Ishikawa (cell line): ENCODE data around the gene FBXW8.

Experiments used
- CEBPB ChIP-seq: IDR thresholded peaks from 2 replicates; pipeline ENCODE4 v1.6.1; 2012
- CREB1 ChIP-seq: IDR thresholded peaks from 2 replicates; pipeline ENCODE4 v1.6.1; 2012; ENCODE audit warnings: low read depth
- EGR1 ChIP-seq: IDR thresholded peaks from 2 replicates; pipeline ENCODE4 v1.6.1; 2012
- EP300 ChIP-seq: IDR thresholded peaks from 2 replicates; pipeline ENCODE4 v1.6.1; 2012; ENCODE audit warnings: borderline replicate concordance
- FOXM1 ChIP-seq: IDR thresholded peaks from 2 replicates; pipeline ENCODE4 v1.6.1; 2012; ENCODE audit warnings: low read depth, borderline replicate concordance
- MAX ChIP-seq: IDR thresholded peaks from 2 replicates; pipeline ENCODE4 v1.6.1; 2012
- NFIC ChIP-seq: IDR thresholded peaks from 2 replicates; pipeline ENCODE4 v1.6.1; 2012
- RAD21 ChIP-seq: IDR thresholded peaks from 2 replicates; pipeline ENCODE4 v1.6.1; 2012; ENCODE audit warnings: low read depth
- REST ChIP-seq: IDR thresholded peaks from 2 replicates; pipeline ENCODE4 v1.6.1; 2012; ENCODE audit warnings: low read depth, mild to moderate bottlenecking
- TAF1 ChIP-seq: IDR thresholded peaks from 2 replicates; pipeline ENCODE4 v1.6.1; 2012; ENCODE audit warnings: low read depth, mild to moderate bottlenecking
- TCF12 ChIP-seq: IDR thresholded peaks from 2 replicates; pipeline ENCODE4 v1.6.1; 2012; ENCODE audit warnings: low read depth
- TEAD4 ChIP-seq: IDR thresholded peaks from 2 replicates; pipeline ENCODE4 v1.6.1; 2012
- USF1 ChIP-seq: IDR thresholded peaks from 2 replicates; pipeline ENCODE4 v1.6.1; 2012
- YY1 ChIP-seq: IDR thresholded peaks from 2 replicates; pipeline ENCODE4 v1.6.1; 2012; ENCODE audit warnings: low read depth
- ZBTB7A ChIP-seq: IDR thresholded peaks from 2 replicates; pipeline ENCODE4 v1.6.1; 2012; ENCODE audit warnings: low read depth

FBXW8 gene

GRCh38 chr12:116920939-116921338, 10.2 kb downstream of the FBXW8 start:
- TF ChIP-seq FOXM1 (no peak), NFIC (no peak), ZBTB7A (no peak), EP300 (no peak), CREB1 (no peak), USF1 (no peak), TEAD4 (no peak), YY1 (no peak), CEBPB (no peak), MAX (no peak), EGR1 (no peak), RAD21 (no peak), TCF12 (no peak), REST (no peak), TAF1 (no peak)

- TF ChIP-seq EGR1 (no peak), MAX (no peak)
These were observed 11.6 kb downstream of the FBXW8 start for GRCh38 chr12:116922194-116922897.

- no peak for TF ChIP-seq TAF1
- TF ChIP-seq TEAD4: no peak
- TF ChIP-seq RAD21: no peak
- no peak for TF ChIP-seq TCF12
- TF ChIP-seq REST: no peak
- no peak for TF ChIP-seq NFIC
- no peak for TF ChIP-seq YY1
- TF ChIP-seq EGR1: no peak
- TF ChIP-seq CEBPB: no peak
- TF ChIP-seq USF1: no peak
- no peak for TF ChIP-seq EP300
- TF ChIP-seq MAX: no peak
- no peak for TF ChIP-seq FOXM1
- no peak for TF ChIP-seq ZBTB7A
- TF ChIP-seq CREB1: no peak
These were observed 14.1 kb downstream of the FBXW8 start for GRCh38 chr12:116924558-116925453.

- TF ChIP-seq TCF12: no peak
- no peak for TF ChIP-seq TAF1
- TF ChIP-seq REST: no peak
- no peak for TF ChIP-seq CREB1
- no peak for TF ChIP-seq FOXM1
- TF ChIP-seq EP300: no peak
- TF ChIP-seq YY1: no peak
- TF ChIP-seq NFIC: no peak
- no peak for TF ChIP-seq MAX
- no peak for TF ChIP-seq CEBPB
- no peak for TF ChIP-seq TEAD4
- TF ChIP-seq ZBTB7A: no peak
- TF ChIP-seq USF1: no peak
- TF ChIP-seq EGR1: no peak
These were observed 15.8 kb downstream of the FBXW8 start for GRCh38 chr12:116926283-116927243.
